Putamen (tissue), 1 donor: ENCODE measurements around the gene PSME3.

Experiments used
- DNase-seq: peaks from one replicate; pipeline ENCODE4 v3.0.0-alpha.2; 2016; ENCODE audit warnings: low spot score

Gene PSME3

GRCh38 chr17:42817866-42818265, 15.3 kb upstream of the PSME3 start:
- no peak for DNase-seq

- no peak for DNase-seq
These were observed 14.8 kb upstream of the PSME3 start for GRCh38 chr17:42818379-42818778.

- DNase-seq = no peak
These were observed 13.2 kb upstream of the PSME3 start for GRCh38 chr17:42819939-42820535.

- no peak for DNase-seq
These were observed 12.0 kb upstream of the PSME3 start for GRCh38 chr17:42821176-42821575.

- no peak for DNase-seq
These were observed 5.7 kb upstream of the PSME3 start for GRCh38 chr17:42827472-42827871.

- DNase-seq = no peak
These were observed 2.2 kb upstream of the PSME3 start for GRCh38 chr17:42830971-42831370.

- no peak for DNase-seq
These were observed 824 bp upstream of the PSME3 start for GRCh38 chr17:42832213-42832933.

GRCh38 chr17:42833767-42834422, 698 bp downstream of the PSME3 start:
- DNase-seq = no peak

- no peak for DNase-seq
These were observed 2.5 kb downstream of the PSME3 start for GRCh38 chr17:42835732-42836131.

GRCh38 chr17:42841975-42842685, 8.9 kb downstream of the PSME3 start:
- DNase-seq = no peak

- peak; percentile 38 for DNase-seq
These were observed 10.2 kb downstream of the PSME3 start for GRCh38 chr17:42843358-42843934.

- no peak for DNase-seq
These were observed 11.1 kb downstream of the PSME3 start, which contains the start of gene AOC2 for GRCh38 chr17:42844271-42844670. Gene AOC2, plus strand, starts transcription at chr17:42844580. Its CDS starts 47 bp downstream, at chr17:42844627.

- no peak for DNase-seq
These were observed 11.8 kb downstream of the PSME3 start for GRCh38 chr17:42844761-42845555.

- no peak for DNase-seq
These were observed 12.3 kb downstream of the PSME3 start for GRCh38 chr17:42845556-42845917.

- no peak for DNase-seq
These were observed 12.9 kb downstream of the PSME3 start for GRCh38 chr17:42845918-42846593.

- DNase-seq = no peak
These were observed 13.5 kb downstream of the PSME3 start for GRCh38 chr17:42846594-42847280.

GRCh38 chr17:42848093-42848492, 14.9 kb downstream of the PSME3 start:
- no peak for DNase-seq

- no peak for DNase-seq
These were observed 15.8 kb downstream of the PSME3 start for GRCh38 chr17:42849031-42849430.

- no peak for DNase-seq
These were observed 16.4 kb downstream of the PSME3 start for GRCh38 chr17:42849451-42850181.

GRCh38 chr17:42850954-42851353, 17.8 kb downstream of the PSME3 start, which contains the start of gene AOC3:
Gene AOC3, plus strand, starts transcription at chr17:42851199. Its CDS starts 145 bp downstream, at chr17:42851344.
- no peak for DNase-seq
